ENCODE results near the gene NFATC2.

DNA sequence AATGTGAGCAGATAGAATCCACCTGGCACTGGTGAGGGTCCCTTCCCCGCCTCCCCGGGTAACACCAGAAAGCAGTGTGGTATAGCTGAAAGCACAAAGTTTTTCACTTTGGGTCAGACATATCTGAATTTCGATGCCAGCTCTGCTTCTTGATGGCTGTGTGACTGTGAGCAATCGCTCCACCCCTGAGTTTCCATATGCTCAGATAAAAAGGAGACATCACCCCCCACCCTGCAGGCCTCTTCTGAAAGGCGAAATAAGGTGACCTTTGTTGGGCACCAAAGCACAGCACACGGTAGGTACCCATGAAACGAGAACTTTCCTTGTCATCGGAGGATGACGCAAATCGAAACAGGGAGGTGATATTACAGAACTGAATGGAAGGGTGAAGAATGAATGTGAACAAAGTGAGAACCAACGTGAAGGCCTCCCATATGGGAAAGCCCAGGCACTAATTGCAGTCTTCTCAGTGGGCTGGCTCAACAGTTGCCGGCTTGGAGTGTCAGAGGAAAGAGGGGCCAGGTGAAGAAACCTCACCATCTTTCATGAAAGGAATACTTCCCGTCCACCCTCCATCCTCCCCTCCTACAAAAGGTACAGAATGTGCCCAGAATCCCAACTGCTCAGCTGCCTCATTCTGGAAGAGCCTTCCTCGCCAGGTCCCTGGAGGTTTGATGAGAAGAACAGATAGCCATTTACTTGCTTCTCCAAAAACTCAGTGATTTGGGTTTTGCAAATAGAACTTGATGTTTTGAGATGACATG, 61.8 kb downstream of the NFATC2 start:
- TF ChIP-seq TCF12 (IDR thresholded peaks at IDR 0.05; ENCODE audit: low read depth) (no peak), TAF1 (IDR thresholded peaks at IDR 0.05; ENCODE audit: low read depth) (no peak), ZBTB7A (IDR thresholded peaks at IDR 0.05; ENCODE audit: low read depth) (no peak), TEAD4 (IDR thresholded peaks at IDR 0.05) (no peak)
